Measurements from ENCODE around the gene OR8B4. TPM values are rescaled to one million over a fixed set of nuclear protein-coding genes. Genes with fewer than 3 reads are reported as not detected.
A peak's percentile ranks its signal among the peaks of the same experiment; 100 is the strongest.
"Not testable (repeated sequence)": the region's sequence is repeated elsewhere in the genome, so short reads cannot be mapped to it uniquely, and the experiment has no call there.

Gene OR8B4
- total RNA-seq, 1 experiment from 2014 or later = not detected

DNA sequence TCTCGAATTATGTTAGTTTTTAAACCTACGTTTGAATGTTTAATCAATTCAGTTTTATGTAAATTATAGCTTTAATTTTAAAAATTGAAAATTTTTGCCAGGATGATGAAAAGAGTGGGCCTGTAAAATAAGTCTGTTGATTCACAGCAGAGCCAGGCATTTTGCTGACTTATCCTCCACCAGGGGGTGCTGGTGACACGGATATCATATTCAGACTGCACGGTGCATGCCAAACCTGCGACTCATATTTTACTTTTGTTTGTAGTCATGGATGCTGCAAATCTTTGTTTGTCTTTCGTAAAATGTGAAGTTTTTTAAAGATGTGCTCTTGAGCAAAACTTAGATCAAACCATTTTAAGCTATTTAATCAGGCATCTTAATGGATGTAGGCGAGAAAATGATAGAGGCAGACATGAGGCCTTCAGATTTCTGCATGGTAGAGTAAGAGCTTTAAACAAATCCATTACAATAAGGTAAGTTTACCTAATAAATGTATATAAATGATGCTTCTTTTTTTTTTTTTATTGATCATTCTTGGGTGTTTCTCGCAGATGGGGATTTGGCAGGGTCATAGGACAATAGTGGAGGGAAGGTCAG, 22.2 kb downstream of the OR8B4 start:
- Mint-ChIP-seq H3K36me3 (ENCODE audit: insufficient read depth, unreplicated experiment) (no peaks in the 10 kb centered on the region), H3K27me3 (ENCODE audit: insufficient read depth, unreplicated experiment) (peaks cover 4% of the 10 kb centered on the region), H3K4me1 (ENCODE audit: low read depth, unreplicated experiment) (peaks cover 6% of the 10 kb centered on the region), H3K9me3 (ENCODE audit: unreplicated experiment) (no peaks in the 10 kb centered on the region), H3K4me3 (ENCODE audit: unreplicated experiment) (no peak overlapping the region), H3K27ac (ENCODE audit: unreplicated experiment) (peak overlapping the region; percentile 30)
- BruUV-seq (replicated peaks) = no TSS peak
- TF ChIP-seq, protein P1, sequence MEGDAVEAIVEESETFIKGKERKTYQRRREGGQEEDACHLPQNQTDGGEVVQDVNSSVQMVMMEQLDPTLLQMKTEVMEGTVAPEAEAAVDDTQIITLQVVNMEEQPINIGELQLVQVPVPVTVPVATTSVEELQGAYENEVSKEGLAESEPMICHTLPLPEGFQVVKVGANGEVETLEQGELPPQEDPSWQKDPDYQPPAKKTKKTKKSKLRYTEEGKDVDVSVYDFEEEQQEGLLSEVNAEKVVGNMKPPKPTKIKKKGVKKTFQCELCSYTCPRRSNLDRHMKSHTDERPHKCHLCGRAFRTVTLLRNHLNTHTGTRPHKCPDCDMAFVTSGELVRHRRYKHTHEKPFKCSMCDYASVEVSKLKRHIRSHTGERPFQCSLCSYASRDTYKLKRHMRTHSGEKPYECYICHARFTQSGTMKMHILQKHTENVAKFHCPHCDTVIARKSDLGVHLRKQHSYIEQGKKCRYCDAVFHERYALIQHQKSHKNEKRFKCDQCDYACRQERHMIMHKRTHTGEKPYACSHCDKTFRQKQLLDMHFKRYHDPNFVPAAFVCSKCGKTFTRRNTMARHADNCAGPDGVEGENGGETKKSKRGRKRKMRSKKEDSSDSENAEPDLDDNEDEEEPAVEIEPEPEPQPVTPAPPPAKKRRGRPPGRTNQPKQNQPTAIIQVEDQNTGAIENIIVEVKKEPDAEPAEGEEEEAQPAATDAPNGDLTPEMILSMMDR (IDR thresholded peaks at IDR 0.05; ENCODE audit: insufficient read depth in 1 of 2, low read depth in 1 of 2, low read length in 1 of 2, severe bottlenecking in 1 of 2, unreplicated experiment in 1 of 2) = peak; percentile 88 to 92
- no peaks in the 10 kb centered on the region for H3K36me3 ChIP-seq (ENCODE audit: control insufficient read depth, insufficient read depth, low read length)
- no peaks in the 10 kb centered on the region for H3K27me3 ChIP-seq (replicated peaks; ENCODE audit: control insufficient read depth, insufficient read depth, low read length)
- ChIA-PET POLR2A (interaction anchor here (0.8 kb wide), 1 partner anchor 434 kb away, joined by 6 read pairs; no protein-coding TSS in a partner anchor), CTCF (interaction anchor here (0.9 to 1.0 kb wide), 2 partner anchors 134 to 220 kb away, joined by 4 read pairs; partner anchors contain the start of gene TBRG1)
- no peaks in the 10 kb centered on the region for H3K4me1 ChIP-seq
- H3K9me3 ChIP-seq = no peaks in the 10 kb centered on the region
- peak; percentile 84 to 90 for DNase-seq
- intact Hi-C loops (cut with micrococcal nuclease; ENCODE audit: unreplicated experiment) = loop anchor here (1.0 to 10.0 kb wide), 6 partner anchors 134 to 465 kb away; no protein-coding TSS in a partner anchor
- no peak overlapping the region for H3K4me3 ChIP-seq (ENCODE audit: low read depth, low read length)

DNA sequence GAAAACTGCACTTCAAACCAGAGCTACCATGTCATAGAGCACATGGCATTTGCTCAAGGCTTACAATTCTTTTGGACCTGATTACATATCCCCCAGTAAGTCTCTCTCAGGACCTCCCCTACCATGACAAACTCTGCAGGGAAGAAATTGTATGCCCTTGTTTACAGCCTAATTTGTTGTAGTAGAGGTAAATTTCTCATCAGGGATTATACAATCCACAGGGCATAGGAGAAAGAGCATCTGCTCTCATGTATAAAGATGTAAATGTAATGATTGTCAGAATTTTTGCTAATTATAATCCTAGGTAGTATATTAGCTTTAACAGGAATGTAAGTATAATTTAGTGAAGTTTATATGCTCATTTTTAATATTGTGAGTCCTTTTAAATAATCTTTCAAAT, 25.7 kb downstream of the OR8B4 start, which contains the start of gene OR8B3:
Gene OR8B3, minus strand, starts transcription at position 101 of the 400 bp plus-strand sequence. CDS start 1,673 bp downstream, outside the sequence.
- Mint-ChIP-seq H3K27me3 (ENCODE audit: insufficient read depth, unreplicated experiment) (no peaks in the 10 kb centered on the region), H3K36me3 (ENCODE audit: insufficient read depth, unreplicated experiment) (no peaks in the 10 kb centered on the region), H3K4me3 (ENCODE audit: unreplicated experiment) (no peak within 1 kb of the TSS), H3K9me3 (ENCODE audit: unreplicated experiment) (no peaks in the 10 kb centered on the region), H3K27ac (ENCODE audit: unreplicated experiment) (no peak within 1 kb of the TSS), H3K4me1 (ENCODE audit: low read depth, unreplicated experiment) (peaks cover 6% of the 10 kb centered on the region)
- H3K4me3 ChIP-seq (ENCODE audit: low read depth, low read length) = no peak within 1 kb of the TSS
- BruUV-seq (replicated peaks) = no TSS peak
- H3K36me3 ChIP-seq (ENCODE audit: control insufficient read depth, insufficient read depth, low read length) = no peaks in the 10 kb centered on the region
- H3K4me1 ChIP-seq = no peaks in the 10 kb centered on the region
- H3K9me3 ChIP-seq = no peaks in the 10 kb centered on the region; the same call in 1 of the 2 replicates
- no peak for DNase-seq
- no peaks in the 10 kb centered on the region for H3K27me3 ChIP-seq (replicated peaks; ENCODE audit: control insufficient read depth, insufficient read depth, low read length)
- ChIA-PET POLR2A (no interaction called here), CTCF (no interaction called here)
- TF ChIP-seq, protein P1 (IDR thresholded peaks at IDR 0.05; ENCODE audit: insufficient read depth in 1 of 2, low read depth in 1 of 2, low read length in 1 of 2, severe bottlenecking in 1 of 2, unreplicated experiment in 1 of 2) = no peak
- intact Hi-C loops (cut with micrococcal nuclease; ENCODE audit: unreplicated experiment) = no loop called here

DNA sequence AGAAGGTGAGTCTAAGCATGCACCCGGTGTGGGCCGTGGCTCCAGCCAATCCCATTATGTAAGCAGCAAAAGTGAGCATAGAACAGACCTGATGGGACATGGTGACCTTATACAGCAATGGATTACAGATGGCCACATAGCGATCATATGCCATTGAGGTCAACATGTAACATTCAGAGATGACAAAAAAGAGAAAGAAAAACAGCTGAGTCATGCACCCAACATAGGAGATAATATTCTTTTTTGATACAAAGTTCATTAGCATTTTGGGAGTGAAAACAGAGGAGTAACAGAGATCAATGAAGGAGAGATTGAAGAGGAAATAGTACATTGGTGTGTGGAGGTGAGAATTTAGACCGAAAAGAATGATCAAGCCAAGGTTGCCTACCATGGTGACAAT, 27.8 kb downstream of the OR8B4 start:
- DNase-seq; POLR2A ChIA-PET; H3K36me3 Mint-ChIP-seq (ENCODE audit: insufficient read depth, unreplicated experiment); H3K27me3 Mint-ChIP-seq (ENCODE audit: insufficient read depth, unreplicated experiment); BruUV-seq (replicated peaks); H3K4me3 ChIP-seq (ENCODE audit: low read depth, low read length); H3K4me1 ChIP-seq; H3K36me3 ChIP-seq (ENCODE audit: control insufficient read depth, insufficient read depth, low read length); H3K9me3 Mint-ChIP-seq (ENCODE audit: unreplicated experiment); H3K27ac Mint-ChIP-seq (ENCODE audit: unreplicated experiment); H3K4me1 Mint-ChIP-seq (ENCODE audit: low read depth, unreplicated experiment); CTCF ChIA-PET; H3K9me3 ChIP-seq; H3K27me3 ChIP-seq (replicated peaks; ENCODE audit: control insufficient read depth, insufficient read depth, low read length); intact Hi-C loops (cut with micrococcal nuclease; ENCODE audit: unreplicated experiment); H3K4me3 Mint-ChIP-seq (ENCODE audit: unreplicated experiment): not testable (repeated sequence)

All from Caco-2 (cell line).